Lung (tissue), 12 donors: ENCODE results near the gene MLLT3. TPM values are rescaled to one million over a fixed set of nuclear protein-coding genes. Genes with fewer than 3 reads are reported as not detected.

Experiments used
- ATAC-seq: fragments of 200-7000 bp; cut with Tn5 transposase; one replicate; pipeline ENCODE4 v1.9.1; 2020; ENCODE audit warnings: moderate number of reproducible peaks; ENCODE audit not compliant: insufficient read depth, low FRiP score
- DNase-seq, 3 donors: peaks; one replicate each; pipeline ENCODE4 v3.0.0-alpha.2; 2013 to 2017
- H3K27ac ChIP-seq, 2 donors: one replicate each; pipeline ENCODE4 v1.5.1; 2013; ENCODE audit warnings: mild to moderate bottlenecking in 2 of 2, moderate library complexity in 2 of 2, control low read depth in 1 of 2, inconsistent platforms in 1 of 2, low read depth in 1 of 2, low read length in 1 of 2
- H3K27me3 ChIP-seq, 3 donors: one replicate each; pipeline ENCODE4 v1.5.1; 2013; ENCODE audit warnings: low read length in 2 of 3; ENCODE audit not compliant: control insufficient read depth in 3 of 3, insufficient read depth in 3 of 3
- H3K36me3 ChIP-seq, 4 donors: one replicate each; pipeline ENCODE4 v1.5.1; 2013; ENCODE audit warnings: low read length in 4 of 4, mild to moderate bottlenecking in 1 of 4, moderate library complexity in 1 of 4; ENCODE audit not compliant: control insufficient read depth in 4 of 4, insufficient read depth in 4 of 4
- H3K4me1 ChIP-seq, 5 donors: one replicate each; pipeline ENCODE4 v1.5.1; 2013; ENCODE audit warnings: low read length in 5 of 5, mild to moderate bottlenecking in 2 of 5, moderate library complexity in 1 of 5; ENCODE audit not compliant: control insufficient read depth in 5 of 5, insufficient read depth in 5 of 5
- H3K4me3 ChIP-seq: one replicate; pipeline ENCODE4 v1.5.1; 2013; ENCODE audit warnings: mild to moderate bottlenecking, control low read depth, moderate library complexity
- H3K9ac ChIP-seq, 2 donors: one replicate each; pipeline ENCODE4 v1.5.1; 2013; ENCODE audit warnings: low read length in 2 of 2, control low read depth in 1 of 2; ENCODE audit not compliant: insufficient read depth in 1 of 2
- H3K9me3 ChIP-seq, 4 donors: one replicate each; pipeline ENCODE4 v1.5.1; 2013; ENCODE audit warnings: low read length in 3 of 4, mild to moderate bottlenecking in 1 of 4, moderate library complexity in 1 of 4; ENCODE audit not compliant: control insufficient read depth in 4 of 4, insufficient read depth in 3 of 4
- WGBS, 2 donors: extraction: QIAGEN DNeasy Blood & Tissue Kit; methylation state at CpG; one replicate each; pipeline ENCODE4 v1.1.7; 2013; 5-methylcytosine and 5-hydroxymethylcytosine counted together
- polyA plus RNA-seq, 2 donors: library from polyadenylated mRNA; stranded (reverse); fragments of 200-250 nt; gene quantifications; one replicate each; pipeline ENCODE4 v1.2.1, GENCODE V29; 2013
- total RNA-seq, 2 donors: library from RNA; depleted of rRNA in 1 of 2; stranded (reverse); fragments of >200 nt in 1 of 2; gene quantifications; one replicate each; pipeline ENCODE4 v1.2.1, GENCODE V29; 2014 to 2021
- TF ChIP-seq, protein P1 (sequence below): IDR thresholded peaks from 2 replicates; pipeline ENCODE4 v1.5.1; 2012; ENCODE audit warnings: mild to moderate bottlenecking; ENCODE audit errors: control extremely low read depth, extremely low read depth
- donor health status: control.
- donor health status: control.
- donor health status: Bipolar disorder and iron deficiency.
- donor health status: healthy.
- donor health status: DM: yes; HTN: yes; CAD: no.

The MLLT3 gene
- total and polyA plus RNA-seq, 4 donors = 7.1 to 43.1 (median 13.7) TPM

- H3K27me3 ChIP-seq = no peaks in the 10 kb centered on the region
- no peak overlapping the region for H3K9ac ChIP-seq
- no peak overlapping the region for H3K27ac ChIP-seq
- H3K4me3 ChIP-seq = no peak overlapping the region
- peaks cover 0 to 5% (median 2%) of the 10 kb centered on the region in 5 donors for H3K4me1 ChIP-seq
- WGBS, 2 donors = 52 to 71% methylated on average over 5 of the region's 5 CpGs
- H3K36me3 ChIP-seq = no peaks in the 10 kb centered on the region
- DNase-seq (no peak), ATAC-seq (no peak)
- no peaks in the 10 kb centered on the region for H3K9me3 ChIP-seq
- TF ChIP-seq, protein P1, sequence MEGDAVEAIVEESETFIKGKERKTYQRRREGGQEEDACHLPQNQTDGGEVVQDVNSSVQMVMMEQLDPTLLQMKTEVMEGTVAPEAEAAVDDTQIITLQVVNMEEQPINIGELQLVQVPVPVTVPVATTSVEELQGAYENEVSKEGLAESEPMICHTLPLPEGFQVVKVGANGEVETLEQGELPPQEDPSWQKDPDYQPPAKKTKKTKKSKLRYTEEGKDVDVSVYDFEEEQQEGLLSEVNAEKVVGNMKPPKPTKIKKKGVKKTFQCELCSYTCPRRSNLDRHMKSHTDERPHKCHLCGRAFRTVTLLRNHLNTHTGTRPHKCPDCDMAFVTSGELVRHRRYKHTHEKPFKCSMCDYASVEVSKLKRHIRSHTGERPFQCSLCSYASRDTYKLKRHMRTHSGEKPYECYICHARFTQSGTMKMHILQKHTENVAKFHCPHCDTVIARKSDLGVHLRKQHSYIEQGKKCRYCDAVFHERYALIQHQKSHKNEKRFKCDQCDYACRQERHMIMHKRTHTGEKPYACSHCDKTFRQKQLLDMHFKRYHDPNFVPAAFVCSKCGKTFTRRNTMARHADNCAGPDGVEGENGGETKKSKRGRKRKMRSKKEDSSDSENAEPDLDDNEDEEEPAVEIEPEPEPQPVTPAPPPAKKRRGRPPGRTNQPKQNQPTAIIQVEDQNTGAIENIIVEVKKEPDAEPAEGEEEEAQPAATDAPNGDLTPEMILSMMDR = no peak
Measured at GRCh38 chr9:20528253-20528652, 94.0 kb downstream of the MLLT3 start.

DNA sequence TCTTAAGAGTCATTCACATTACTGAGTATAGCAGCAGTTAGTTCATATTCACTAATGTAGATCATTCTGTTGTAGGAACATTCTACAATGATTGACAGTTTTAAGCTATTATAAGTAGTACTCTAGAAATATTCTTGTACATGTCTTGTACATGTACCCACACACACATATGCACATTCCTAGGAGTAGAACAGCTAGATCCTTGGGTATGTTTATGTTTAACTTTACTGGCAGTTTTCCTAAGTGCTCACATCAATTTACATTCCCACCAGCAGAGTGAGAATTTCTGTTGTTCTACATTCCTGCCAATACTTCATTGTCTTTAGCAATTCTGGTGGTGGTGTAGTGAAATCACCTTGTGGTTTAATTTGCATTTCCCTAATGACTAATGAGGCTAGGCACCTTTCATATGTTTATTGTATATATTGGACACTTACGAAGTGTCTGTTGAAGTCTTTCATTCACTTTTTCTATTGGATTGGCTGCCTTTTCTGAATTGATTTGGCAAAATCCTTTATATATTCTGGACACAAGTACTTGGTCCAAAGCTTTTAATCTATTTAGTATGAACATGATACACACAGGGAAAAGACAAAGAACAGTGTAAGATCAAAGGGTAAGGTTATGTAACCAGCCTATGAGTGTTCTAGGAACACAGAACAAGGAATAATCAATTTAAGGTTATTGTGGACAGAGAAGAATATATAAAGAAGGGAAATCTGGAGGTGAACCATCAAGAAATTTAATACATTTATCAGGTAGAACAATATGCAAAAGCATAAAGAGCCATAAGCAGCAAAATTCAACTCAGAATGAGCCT lies 95.6 kb downstream of the MLLT3 start:
- TF ChIP-seq, protein P1 = no peak
- no peak overlapping the region for H3K9ac ChIP-seq
- H3K27me3 ChIP-seq = no peaks in the 10 kb centered on the region
- 73 to 80% methylated on average over 1 of the region's 1 CpG for WGBS, 2 donors
- ATAC-seq (no peak), DNase-seq (peak in 2 of 3 donors; percentile 36 to 39)
- H3K36me3 ChIP-seq = no peaks in the 10 kb centered on the region
- H3K9me3 ChIP-seq = no peaks in the 10 kb centered on the region
- peaks cover 0 to 5% (median 2%) of the 10 kb centered on the region in 5 donors for H3K4me1 ChIP-seq
- no peak overlapping the region for H3K27ac ChIP-seq
- H3K4me3 ChIP-seq = no peak overlapping the region

DNA sequence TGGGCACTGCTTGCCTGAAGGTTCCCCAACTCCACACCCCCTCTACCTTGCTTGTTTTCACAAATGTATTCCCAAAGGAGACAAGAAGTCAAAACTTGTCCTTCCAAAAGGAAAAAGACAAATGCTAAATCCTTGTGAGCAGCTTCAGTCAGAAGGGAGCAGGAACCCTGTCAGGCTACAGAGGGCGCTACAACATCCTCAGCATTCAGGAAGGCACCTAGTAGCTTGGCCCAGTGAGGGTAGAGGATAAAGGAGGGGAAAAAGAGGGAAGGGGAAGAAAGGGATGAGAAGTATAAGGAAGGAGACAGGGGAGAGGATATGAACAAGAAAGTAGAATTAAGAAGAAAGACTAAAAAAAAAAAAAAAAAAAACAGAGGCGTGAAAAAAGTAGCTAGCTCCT lies 97.5 kb downstream of the MLLT3 start:
- Histone ChIP-seq H3K9me3 (no peaks in the 10 kb centered on the region), H3K4me1 (peaks cover 0 to 5% (median 3%) of the 10 kb centered on the region in 5 donors), H3K36me3 (no peaks in the 10 kb centered on the region), H3K9ac (no peak overlapping the region), H3K27me3 (no peaks in the 10 kb centered on the region), H3K4me3 (no peak overlapping the region), H3K27ac (no peak overlapping the region)
- WGBS, 2 donors = 93 to 97% methylated on average over 2 of the region's 2 CpGs
- DNase-seq (no peak), ATAC-seq (no peak)
- TF ChIP-seq, protein P1 = no peak
